ENCODE results near the gene ARID1B. TPM values are rescaled to one million over a fixed set of nuclear protein-coding genes. Genes with fewer than 3 reads are reported as not detected.

ARID1B gene
- total and polyA plus RNA-seq, 4 donors, result 7.0 to 49.0 (median 24.2) TPM

- no peaks in the 10 kb centered on the region for H3K9me3 ChIP-seq (ENCODE audit: control insufficient read depth in 4 of 4, low read length in 3 of 4)
- no peak for DNase-seq (ENCODE audit: low spot score)
- over 99% methylated on average over 3 of the region's 3 CpGs for WGBS
- no peaks in the 10 kb centered on the region for H3K4me1 ChIP-seq (ENCODE audit: control insufficient read depth in 4 of 4, insufficient read depth in 4 of 4, low read length in 3 of 4)
- H3K36me3 ChIP-seq (ENCODE audit: control insufficient read depth in 4 of 4, insufficient read depth in 3 of 4, low read depth in 1 of 4, low read length in 3 of 4), result no peaks in the 10 kb centered on the region
- no peaks in the 10 kb centered on the region for H3K27me3 ChIP-seq (ENCODE audit: control insufficient read depth in 4 of 4, insufficient read depth in 4 of 4, low read length in 3 of 4)
- no peak overlapping the region for H3K9ac ChIP-seq (ENCODE audit: low read depth in 1 of 2, low read length in 2 of 2)
- TF ChIP-seq EGR1 (IDR thresholded peaks at IDR 0.05; ENCODE audit: low read depth in 2 of 2) (no peak), TAF1 (conservative IDR thresholded peaks at IDR 0.05) (no peak), RAD21 (IDR thresholded peaks at IDR 0.05) (no peak)
- H3K4me3 ChIP-seq (ENCODE audit: low read depth in 1 of 3, low read length in 3 of 3), result no peak overlapping the region
- no peak overlapping the region for H3K27ac ChIP-seq (ENCODE audit: low read depth in 1 of 2, low read length in 2 of 2)
Observed at GRCh38 chr6:156999762-157000161, 222.6 kb downstream of the ARID1B start.

DNA sequence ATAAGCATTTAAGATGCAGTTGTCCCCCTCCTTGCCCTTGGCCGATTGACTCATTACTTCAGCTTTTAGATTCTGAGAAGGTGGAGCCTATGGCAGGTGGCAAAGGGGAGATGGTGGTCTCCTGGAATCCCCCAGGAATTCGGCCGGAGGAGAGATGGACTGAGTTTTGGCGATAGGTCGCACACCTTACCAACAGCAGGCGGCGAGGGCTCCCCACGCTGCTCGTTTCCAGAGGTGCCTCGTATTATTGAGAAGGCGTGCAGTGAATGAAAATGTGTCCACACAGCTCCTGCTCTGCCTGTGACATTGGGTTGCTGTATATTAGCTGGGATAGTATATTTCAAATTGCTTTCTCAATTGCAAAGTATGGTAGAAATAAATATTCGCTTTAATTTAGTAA is 224.5 kb downstream of the ARID1B start:
- Histone ChIP-seq H3K4me3 (ENCODE audit: low read depth in 1 of 3, low read length in 3 of 3) (no peak overlapping the region), H3K27ac (ENCODE audit: low read depth in 1 of 2, low read length in 2 of 2) (no peak overlapping the region), H3K27me3 (ENCODE audit: control insufficient read depth in 4 of 4, insufficient read depth in 4 of 4, low read length in 3 of 4) (no peaks in the 10 kb centered on the region), H3K9ac (ENCODE audit: low read depth in 1 of 2, low read length in 2 of 2) (no peak overlapping the region), H3K4me1 (ENCODE audit: control insufficient read depth in 4 of 4, insufficient read depth in 4 of 4, low read length in 3 of 4) (no peaks in the 10 kb centered on the region), H3K36me3 (ENCODE audit: control insufficient read depth in 4 of 4, insufficient read depth in 3 of 4, low read depth in 1 of 4, low read length in 3 of 4) (no peaks in the 10 kb centered on the region), H3K9me3 (ENCODE audit: control insufficient read depth in 4 of 4, low read length in 3 of 4) (no peaks in the 10 kb centered on the region)
- TF ChIP-seq JUND (IDR thresholded peaks at IDR 0.05) (no peak), FOXA1 (IDR thresholded peaks at IDR 0.05) (no peak), ZBTB33 (IDR thresholded peaks at IDR 0.05) (no peak), EGR1 (IDR thresholded peaks at IDR 0.05; ENCODE audit: low read depth in 2 of 2) (no peak), HNF4A (conservative IDR thresholded peaks at IDR 0.05) (no peak), FOXA2 (IDR thresholded peaks at IDR 0.05) (no peak), TAF1 (conservative IDR thresholded peaks at IDR 0.05) (no peak)
- TF ChIP-seq, protein P1, sequence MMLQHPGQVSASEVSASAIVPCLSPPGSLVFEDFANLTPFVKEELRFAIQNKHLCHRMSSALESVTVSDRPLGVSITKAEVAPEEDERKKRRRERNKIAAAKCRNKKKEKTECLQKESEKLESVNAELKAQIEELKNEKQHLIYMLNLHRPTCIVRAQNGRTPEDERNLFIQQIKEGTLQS (IDR thresholded peaks at IDR 0.05), result no peak
- TF ChIP-seq, protein P2, sequence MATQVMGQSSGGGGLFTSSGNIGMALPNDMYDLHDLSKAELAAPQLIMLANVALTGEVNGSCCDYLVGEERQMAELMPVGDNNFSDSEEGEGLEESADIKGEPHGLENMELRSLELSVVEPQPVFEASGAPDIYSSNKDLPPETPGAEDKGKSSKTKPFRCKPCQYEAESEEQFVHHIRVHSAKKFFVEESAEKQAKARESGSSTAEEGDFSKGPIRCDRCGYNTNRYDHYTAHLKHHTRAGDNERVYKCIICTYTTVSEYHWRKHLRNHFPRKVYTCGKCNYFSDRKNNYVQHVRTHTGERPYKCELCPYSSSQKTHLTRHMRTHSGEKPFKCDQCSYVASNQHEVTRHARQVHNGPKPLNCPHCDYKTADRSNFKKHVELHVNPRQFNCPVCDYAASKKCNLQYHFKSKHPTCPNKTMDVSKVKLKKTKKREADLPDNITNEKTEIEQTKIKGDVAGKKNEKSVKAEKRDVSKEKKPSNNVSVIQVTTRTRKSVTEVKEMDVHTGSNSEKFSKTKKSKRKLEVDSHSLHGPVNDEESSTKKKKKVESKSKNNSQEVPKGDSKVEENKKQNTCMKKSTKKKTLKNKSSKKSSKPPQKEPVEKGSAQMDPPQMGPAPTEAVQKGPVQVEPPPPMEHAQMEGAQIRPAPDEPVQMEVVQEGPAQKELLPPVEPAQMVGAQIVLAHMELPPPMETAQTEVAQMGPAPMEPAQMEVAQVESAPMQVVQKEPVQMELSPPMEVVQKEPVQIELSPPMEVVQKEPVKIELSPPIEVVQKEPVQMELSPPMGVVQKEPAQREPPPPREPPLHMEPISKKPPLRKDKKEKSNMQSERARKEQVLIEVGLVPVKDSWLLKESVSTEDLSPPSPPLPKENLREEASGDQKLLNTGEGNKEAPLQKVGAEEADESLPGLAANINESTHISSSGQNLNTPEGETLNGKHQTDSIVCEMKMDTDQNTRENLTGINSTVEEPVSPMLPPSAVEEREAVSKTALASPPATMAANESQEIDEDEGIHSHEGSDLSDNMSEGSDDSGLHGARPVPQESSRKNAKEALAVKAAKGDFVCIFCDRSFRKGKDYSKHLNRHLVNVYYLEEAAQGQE (IDR thresholded peaks at IDR 0.05), result no peak
- TF ChIP-seq, protein P3, sequence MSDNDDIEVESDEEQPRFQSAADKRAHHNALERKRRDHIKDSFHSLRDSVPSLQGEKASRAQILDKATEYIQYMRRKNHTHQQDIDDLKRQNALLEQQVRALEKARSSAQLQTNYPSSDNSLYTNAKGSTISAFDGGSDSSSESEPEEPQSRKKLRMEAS (IDR thresholded peaks at IDR 0.05), result no peak
- no peak for DNase-seq (ENCODE audit: low spot score)
- 97% methylated on average over 12 of the region's 12 CpGs for WGBS

GRCh38 chr6:157002774-157003173 is 225.6 kb downstream of the ARID1B start:
- no peak for DNase-seq (ENCODE audit: low spot score)
- Histone ChIP-seq H3K4me1 (ENCODE audit: control insufficient read depth in 4 of 4, insufficient read depth in 4 of 4, low read length in 3 of 4) (peaks cover 0 to 1% (median 0%) of the 10 kb centered on the region in 4 donors), H3K4me3 (ENCODE audit: low read depth in 1 of 3, low read length in 3 of 3) (no peak overlapping the region), H3K27ac (ENCODE audit: low read depth in 1 of 2, low read length in 2 of 2) (no peak overlapping the region), H3K27me3 (ENCODE audit: control insufficient read depth in 4 of 4, insufficient read depth in 4 of 4, low read length in 3 of 4) (no peaks in the 10 kb centered on the region), H3K9ac (ENCODE audit: low read depth in 1 of 2, low read length in 2 of 2) (no peak overlapping the region), H3K9me3 (ENCODE audit: control insufficient read depth in 4 of 4, low read length in 3 of 4) (no peaks in the 10 kb centered on the region), H3K36me3 (ENCODE audit: control insufficient read depth in 4 of 4, insufficient read depth in 3 of 4, low read depth in 1 of 4, low read length in 3 of 4) (no peaks in the 10 kb centered on the region)
- 98% methylated on average over 1 of the region's 1 CpG for WGBS
- TF ChIP-seq RXRA (IDR thresholded peaks at IDR 0.05) (no peak), EGR1 (IDR thresholded peaks at IDR 0.05; ENCODE audit: low read depth in 2 of 2) (no peak)

All from liver (tissue), 9 donors.